HEK293 (cell line): Measurements from ENCODE around the gene SLC7A10.

Source experiments
- CTCF ChIA-PET: fragments of 350-600 bp; formaldehyde crosslinking; extraction: SDS; loops from one replicate; lab custom pipeline; 2021; ENCODE audit warnings: antibody characterized with exemption; lab: Yijun Ruan, JAX
- POLR2A ChIA-PET: fragments of 300-600 bp; formaldehyde crosslinking; extraction: SDS; loops from one replicate; lab custom pipeline; 2020; ENCODE audit warnings: antibody characterized with exemption, inconsistent platforms; lab: Yijun Ruan, JAX
- H3K27ac ChIP-seq: fragments of 200-500 bp; sonication (Bioruptor generic); 2 replicates; pipeline ENCODE4 v1.5.1; 2014; ENCODE audit warnings: low read depth, low read length, control low read depth, inconsistent platforms; ENCODE audit errors: extremely low read depth
- H3K36me3 ChIP-seq, 2 experiments: fragments of 200-500 bp in 1 of 2; sonication (Bioruptor generic) in 1 of 2; 1 replicate in 1 of 2; 2 replicates in 1 of 2; pipeline ENCODE4 v1.5.1; 2014 to 2017; ENCODE audit warnings: inconsistent platforms in 2 of 2, low read length in 2 of 2; ENCODE audit not compliant: control insufficient read depth in 2 of 2, insufficient read depth in 1 of 2
- H3K4me1 ChIP-seq: fragments of 200-500 bp; sonication (Bioruptor generic); 2 replicates; pipeline ENCODE4 v1.5.1; 2014; ENCODE audit warnings: mild to moderate bottlenecking, low read length, inconsistent platforms; ENCODE audit not compliant: control insufficient read depth, insufficient read depth
- H3K4me3 ChIP-seq: 2 replicates; pipeline ENCODE4 v1.5.1; 2011; ENCODE audit warnings: low read depth, mild to moderate bottlenecking, control low read depth, low read length, moderate library complexity
- H3K9me3 ChIP-seq: fragments of 200-500 bp; sonication (Bioruptor generic); 2 replicates; pipeline ENCODE4 v1.5.1; 2014; ENCODE audit warnings: low read depth, low read length, inconsistent platforms; ENCODE audit not compliant: control insufficient read depth, insufficient read depth
- GFI1B ChIP-seq: fragments of 450-650 bp; formaldehyde crosslinking; IDR thresholded peaks from 2 replicates; pipeline ENCODE4 v1.5.1; 2016; ENCODE audit warnings: missing biosample characterization, missing genetic modification characterization
- HOXD13 ChIP-seq: sonication (generic); formaldehyde crosslinking; IDR thresholded peaks from 2 replicates; pipeline ENCODE4 v1.8.0; 2022; ENCODE audit warnings: missing genetic modification reagents, borderline replicate concordance
- KLF9 ChIP-seq: fragments of 450-650 bp; formaldehyde crosslinking; IDR thresholded peaks from 2 replicates; pipeline ENCODE4 v1.5.1; 2016; ENCODE audit warnings: missing biosample characterization, missing genetic modification characterization, low read depth
- SP2 ChIP-seq: fragments of 450-650 bp; formaldehyde crosslinking; IDR thresholded peaks from 2 replicates; pipeline ENCODE4 v1.5.1; 2016; ENCODE audit warnings: missing biosample characterization, missing genetic modification characterization
- YY1 ChIP-seq: fragments of 450-650 bp; formaldehyde crosslinking; IDR thresholded peaks from 2 replicates; pipeline ENCODE4 v1.5.1; 2018; ENCODE audit warnings: missing biosample characterization, missing genetic modification characterization
- ZFHX2 ChIP-seq: fragments of 450-650 bp; formaldehyde crosslinking; conservative IDR thresholded peaks from 2 replicates; pipeline ENCODE4 v1.5.1; 2016; ENCODE audit warnings: missing biosample characterization, missing genetic modification characterization
- ZFP69B ChIP-seq: fragments of 450-650 bp; formaldehyde crosslinking; IDR thresholded peaks from 2 replicates; pipeline ENCODE4 v1.5.1; 2016; ENCODE audit warnings: missing biosample characterization, missing genetic modification characterization
- ZIC2 ChIP-seq: fragments of 450-650 bp; formaldehyde crosslinking; IDR thresholded peaks from 2 replicates; pipeline ENCODE4 v1.5.1; 2016; ENCODE audit warnings: missing biosample characterization, missing genetic modification characterization
- ZNF112 ChIP-seq: fragments of 450-650 bp; formaldehyde crosslinking; IDR thresholded peaks from 2 replicates; pipeline ENCODE4 v1.5.0; 2017; ENCODE audit warnings: missing biosample characterization, missing genetic modification characterization
- ZNF146 ChIP-seq: fragments of 450-650 bp; formaldehyde crosslinking; IDR thresholded peaks from 2 replicates; pipeline ENCODE4 v1.5.1; 2016; ENCODE audit warnings: missing biosample characterization, missing genetic modification characterization
- ZNF169 ChIP-seq: fragments of 450-650 bp; formaldehyde crosslinking; IDR thresholded peaks from 2 replicates; pipeline ENCODE4 v1.5.1; 2016; ENCODE audit warnings: missing biosample characterization, missing genetic modification characterization
- ZNF2 ChIP-seq: fragments of 450-650 bp; formaldehyde crosslinking; IDR thresholded peaks from 2 replicates; pipeline ENCODE4 v1.5.1; 2016; ENCODE audit warnings: missing biosample characterization, missing genetic modification characterization
- ZNF24 ChIP-seq: fragments of 450-650 bp; formaldehyde crosslinking; IDR thresholded peaks from 2 replicates; pipeline ENCODE4 v1.5.1; 2016; ENCODE audit warnings: missing biosample characterization, missing genetic modification characterization
- ZNF311 ChIP-seq: fragments of 450-650 bp; formaldehyde crosslinking; IDR thresholded peaks from 2 replicates; pipeline ENCODE4 v1.5.1; 2017; ENCODE audit warnings: missing biosample characterization, missing genetic modification characterization, borderline replicate concordance
- ZNF514 ChIP-seq: fragments of 450-650 bp; formaldehyde crosslinking; IDR thresholded peaks from 2 replicates; pipeline ENCODE4 v1.5.1; 2016; ENCODE audit warnings: missing biosample characterization, missing genetic modification characterization
- ZNF629 ChIP-seq: fragments of 450-650 bp; formaldehyde crosslinking; IDR thresholded peaks from 2 replicates; pipeline ENCODE4 v1.5.1; 2017; ENCODE audit warnings: missing biosample characterization, missing genetic modification characterization
- ZNF654 ChIP-seq: fragments of 450-650 bp; formaldehyde crosslinking; IDR thresholded peaks from 2 replicates; pipeline ENCODE4 v1.5.1; 2016; ENCODE audit warnings: low read depth, missing biosample characterization, missing genetic modification characterization
- ZNF76 ChIP-seq: fragments of 450-650 bp; formaldehyde crosslinking; IDR thresholded peaks from 2 replicates; pipeline ENCODE4; 2016; ENCODE audit warnings: low read depth, missing biosample characterization, missing genetic modification characterization, borderline replicate concordance
- ZNF830 ChIP-seq: fragments of 450-650 bp; IDR thresholded peaks from 2 replicates; pipeline ENCODE4 v1.5.0; 2018; ENCODE audit warnings: missing biosample characterization, missing genetic modification characterization, low read depth, mild to moderate bottlenecking, moderate library complexity
- TF ChIP-seq, protein P1 (sequence below): fragments of 450-650 bp; formaldehyde crosslinking; IDR thresholded peaks from 2 replicates; pipeline ENCODE4 v1.5.1; 2016; ENCODE audit warnings: missing biosample characterization, missing genetic modification characterization
- TF ChIP-seq, protein P2 (sequence below): fragments of 450-650 bp; formaldehyde crosslinking; conservative IDR thresholded peaks from 2 replicates; pipeline ENCODE4 v1.5.1; 2016; ENCODE audit warnings: low read depth, missing biosample characterization, missing genetic modification characterization
- TF ChIP-seq, protein P3 (sequence below): fragments of 450-650 bp; formaldehyde crosslinking; conservative IDR thresholded peaks from 2 replicates; pipeline ENCODE4 v1.5.1; 2016; ENCODE audit warnings: low read depth, missing biosample characterization, missing genetic modification characterization
- TF ChIP-seq, protein P4 (sequence below): fragments of 450-650 bp; formaldehyde crosslinking; IDR thresholded peaks from 2 replicates; pipeline ENCODE4 v1.5.1; 2016; ENCODE audit warnings: missing biosample characterization, missing genetic modification characterization
- TF ChIP-seq, protein P5 (sequence below): fragments of 450-650 bp; formaldehyde crosslinking; IDR thresholded peaks from 2 replicates; pipeline ENCODE4 v1.5.1; 2017; ENCODE audit warnings: missing biosample characterization, mild to moderate bottlenecking, missing genetic modification characterization, moderate library complexity

Gene SLC7A10

DNA sequence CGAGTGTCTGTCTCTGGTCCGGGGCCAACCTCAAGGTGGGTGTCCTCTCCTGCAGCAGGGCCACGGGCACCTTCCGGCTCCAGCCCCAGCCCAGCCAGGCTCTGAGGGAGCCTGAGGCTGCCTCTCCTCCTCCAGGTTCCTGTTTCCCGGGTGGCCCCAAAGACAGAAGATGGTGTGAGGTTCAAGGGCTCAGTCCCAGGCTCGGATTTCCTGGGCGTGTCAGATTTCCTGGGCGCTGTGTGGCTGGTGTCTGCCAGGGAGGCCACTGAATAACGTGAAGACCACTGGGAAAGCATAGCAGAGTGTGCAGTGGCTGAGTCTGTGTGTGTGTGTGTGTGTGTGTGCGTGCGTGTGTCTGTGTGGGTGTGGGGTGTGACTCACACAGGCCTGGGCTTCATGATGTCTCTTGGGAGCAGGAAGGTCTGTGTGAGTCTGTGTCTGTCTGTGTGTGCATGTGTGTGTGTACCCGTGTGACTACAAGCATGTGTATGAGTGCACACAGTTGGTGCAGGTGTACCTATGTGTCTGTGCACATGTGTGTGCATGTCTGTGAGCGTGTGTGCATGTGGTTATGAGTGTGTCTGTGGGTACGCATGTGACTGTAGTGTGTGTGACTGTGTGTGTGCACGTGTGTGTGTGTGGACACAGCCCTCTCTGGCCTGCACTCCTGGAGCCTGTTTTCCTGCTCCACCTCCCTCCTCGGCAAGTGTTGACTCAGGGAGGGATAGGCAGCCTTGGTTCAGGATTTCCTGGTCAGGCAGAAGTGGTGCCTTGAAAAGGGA lies 48.4 kb upstream of the SLC7A10 start:
- POLR2A ChIA-PET: no interaction called here
- peak overlapping the region; percentile 17; the same call in 1 of the 2 replicates for H3K27ac ChIP-seq
- CTCF ChIA-PET: no interaction called here
- peak; percentile 96 for TF ChIP-seq ZNF2 (tag by site-specific recombination)
- no peak for TF ChIP-seq GFI1B
- TF ChIP-seq ZNF24 (tag by site-specific recombination): peak; percentile 90; the same call in 1 of the 2 replicates
- peak; percentile 97 for TF ChIP-seq KLF9
- TF ChIP-seq ZFHX2 (tag by site-specific recombination): peak; percentile 100
- no peak for TF ChIP-seq YY1 (tag by site-specific recombination)
- peak; percentile 63 for TF ChIP-seq ZIC2 (tag by site-specific recombination)
- peak; percentile 95 for TF ChIP-seq ZFP69B (tag by site-specific recombination)
- TF ChIP-seq ZNF629 (tag by site-specific recombination): peak; percentile 78
- no peak for TF ChIP-seq ZNF830 (tag by site-specific recombination)
- TF ChIP-seq ZNF169 (tag by site-specific recombination): peak; percentile 80
- TF ChIP-seq ZNF311 (tag by site-specific recombination): peak; percentile 47; the same call in 1 of the 2 replicates
- peak; percentile 94 for TF ChIP-seq ZNF514 (tag by site-specific recombination)
- TF ChIP-seq, protein P1, sequence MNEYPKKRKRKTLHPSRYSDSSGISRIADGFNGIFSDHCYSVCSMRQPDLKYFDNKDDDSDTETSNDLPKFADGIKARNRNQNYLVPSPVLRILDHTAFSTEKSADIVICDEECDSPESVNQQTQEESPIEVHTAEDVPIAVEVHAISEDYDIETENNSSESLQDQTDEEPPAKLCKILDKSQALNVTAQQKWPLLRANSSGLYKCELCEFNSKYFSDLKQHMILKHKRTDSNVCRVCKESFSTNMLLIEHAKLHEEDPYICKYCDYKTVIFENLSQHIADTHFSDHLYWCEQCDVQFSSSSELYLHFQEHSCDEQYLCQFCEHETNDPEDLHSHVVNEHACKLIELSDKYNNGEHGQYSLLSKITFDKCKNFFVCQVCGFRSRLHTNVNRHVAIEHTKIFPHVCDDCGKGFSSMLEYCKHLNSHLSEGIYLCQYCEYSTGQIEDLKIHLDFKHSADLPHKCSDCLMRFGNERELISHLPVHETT (tag by site-specific recombination): peak; percentile 96
- TF ChIP-seq, protein P2, sequence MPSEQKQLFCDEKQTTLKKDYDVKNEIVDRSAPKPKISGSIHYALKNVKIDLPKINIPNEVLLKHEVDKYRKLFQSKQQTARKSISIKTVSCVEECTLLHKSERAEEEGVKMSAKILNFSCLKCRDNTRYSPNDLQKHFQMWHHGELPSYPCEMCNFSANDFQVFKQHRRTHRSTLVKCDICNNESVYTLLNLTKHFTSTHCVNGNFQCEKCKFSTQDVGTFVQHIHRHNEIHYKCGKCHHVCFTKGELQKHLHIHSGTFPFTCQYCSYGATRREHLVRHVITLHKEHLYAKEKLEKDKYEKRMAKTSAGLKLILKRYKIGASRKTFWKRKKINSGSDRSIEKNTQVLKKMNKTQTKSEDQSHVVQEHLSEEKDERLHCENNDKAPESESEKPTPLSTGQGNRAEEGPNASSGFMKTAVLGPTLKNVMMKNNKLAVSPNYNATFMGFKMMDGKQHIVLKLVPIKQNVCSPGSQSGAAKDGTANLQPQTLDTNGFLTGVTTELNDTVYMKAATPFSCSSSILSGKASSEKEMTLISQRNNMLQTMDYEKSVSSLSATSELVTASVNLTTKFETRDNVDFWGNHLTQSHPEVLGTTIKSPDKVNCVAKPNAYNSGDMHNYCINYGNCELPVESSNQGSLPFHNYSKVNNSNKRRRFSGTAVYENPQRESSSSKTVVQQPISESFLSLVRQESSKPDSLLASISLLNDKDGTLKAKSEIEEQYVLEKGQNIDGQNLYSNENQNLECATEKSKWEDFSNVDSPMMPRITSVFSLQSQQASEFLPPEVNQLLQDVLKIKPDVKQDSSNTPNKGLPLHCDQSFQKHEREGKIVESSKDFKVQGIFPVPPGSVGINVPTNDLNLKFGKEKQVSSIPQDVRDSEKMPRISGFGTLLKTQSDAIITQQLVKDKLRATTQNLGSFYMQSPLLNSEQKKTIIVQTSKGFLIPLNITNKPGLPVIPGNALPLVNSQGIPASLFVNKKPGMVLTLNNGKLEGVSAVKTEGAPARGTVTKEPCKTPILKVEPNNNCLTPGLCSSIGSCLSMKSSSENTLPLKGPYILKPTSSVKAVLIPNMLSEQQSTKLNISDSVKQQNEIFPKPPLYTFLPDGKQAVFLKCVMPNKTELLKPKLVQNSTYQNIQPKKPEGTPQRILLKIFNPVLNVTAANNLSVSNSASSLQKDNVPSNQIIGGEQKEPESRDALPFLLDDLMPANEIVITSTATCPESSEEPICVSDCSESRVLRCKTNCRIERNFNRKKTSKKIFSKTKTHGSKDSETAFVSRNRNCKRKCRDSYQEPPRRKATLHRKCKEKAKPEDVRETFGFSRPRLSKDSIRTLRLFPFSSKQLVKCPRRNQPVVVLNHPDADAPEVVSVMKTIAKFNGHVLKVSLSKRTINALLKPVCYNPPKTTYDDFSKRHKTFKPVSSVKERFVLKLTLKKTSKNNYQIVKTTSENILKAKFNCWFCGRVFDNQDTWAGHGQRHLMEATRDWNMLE (tag by site-specific recombination): no peak
- TF ChIP-seq HOXD13 (CRISPR knock-in tag): no peak
- no peak for TF ChIP-seq ZNF654 (tag by site-specific recombination)
- TF ChIP-seq, protein P3, sequence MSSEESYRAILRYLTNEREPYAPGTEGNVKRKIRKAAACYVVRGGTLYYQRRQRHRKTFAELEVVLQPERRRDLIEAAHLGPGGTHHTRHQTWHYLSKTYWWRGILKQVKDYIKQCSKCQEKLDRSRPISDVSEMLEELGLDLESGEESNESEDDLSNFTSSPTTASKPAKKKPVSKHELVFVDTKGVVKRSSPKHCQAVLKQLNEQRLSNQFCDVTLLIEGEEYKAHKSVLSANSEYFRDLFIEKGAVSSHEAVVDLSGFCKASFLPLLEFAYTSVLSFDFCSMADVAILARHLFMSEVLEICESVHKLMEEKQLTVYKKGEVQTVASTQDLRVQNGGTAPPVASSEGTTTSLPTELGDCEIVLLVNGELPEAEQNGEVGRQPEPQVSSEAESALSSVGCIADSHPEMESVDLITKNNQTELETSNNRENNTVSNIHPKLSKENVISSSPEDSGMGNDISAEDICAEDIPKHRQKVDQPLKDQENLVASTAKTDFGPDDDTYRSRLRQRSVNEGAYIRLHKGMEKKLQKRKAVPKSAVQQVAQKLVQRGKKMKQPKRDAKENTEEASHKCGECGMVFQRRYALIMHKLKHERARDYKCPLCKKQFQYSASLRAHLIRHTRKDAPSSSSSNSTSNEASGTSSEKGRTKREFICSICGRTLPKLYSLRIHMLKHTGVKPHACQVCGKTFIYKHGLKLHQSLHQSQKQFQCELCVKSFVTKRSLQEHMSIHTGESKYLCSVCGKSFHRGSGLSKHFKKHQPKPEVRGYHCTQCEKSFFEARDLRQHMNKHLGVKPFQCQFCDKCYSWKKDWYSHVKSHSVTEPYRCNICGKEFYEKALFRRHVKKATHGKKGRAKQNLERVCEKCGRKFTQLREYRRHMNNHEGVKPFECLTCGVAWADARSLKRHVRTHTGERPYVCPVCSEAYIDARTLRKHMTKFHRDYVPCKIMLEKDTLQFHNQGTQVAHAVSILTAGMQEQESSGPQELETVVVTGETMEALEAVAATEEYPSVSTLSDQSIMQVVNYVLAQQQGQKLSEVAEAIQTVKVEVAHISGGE: no peak
- peak; percentile 72 for TF ChIP-seq ZNF146
- TF ChIP-seq SP2 (tag by site-specific recombination): no peak
- TF ChIP-seq, protein P4, sequence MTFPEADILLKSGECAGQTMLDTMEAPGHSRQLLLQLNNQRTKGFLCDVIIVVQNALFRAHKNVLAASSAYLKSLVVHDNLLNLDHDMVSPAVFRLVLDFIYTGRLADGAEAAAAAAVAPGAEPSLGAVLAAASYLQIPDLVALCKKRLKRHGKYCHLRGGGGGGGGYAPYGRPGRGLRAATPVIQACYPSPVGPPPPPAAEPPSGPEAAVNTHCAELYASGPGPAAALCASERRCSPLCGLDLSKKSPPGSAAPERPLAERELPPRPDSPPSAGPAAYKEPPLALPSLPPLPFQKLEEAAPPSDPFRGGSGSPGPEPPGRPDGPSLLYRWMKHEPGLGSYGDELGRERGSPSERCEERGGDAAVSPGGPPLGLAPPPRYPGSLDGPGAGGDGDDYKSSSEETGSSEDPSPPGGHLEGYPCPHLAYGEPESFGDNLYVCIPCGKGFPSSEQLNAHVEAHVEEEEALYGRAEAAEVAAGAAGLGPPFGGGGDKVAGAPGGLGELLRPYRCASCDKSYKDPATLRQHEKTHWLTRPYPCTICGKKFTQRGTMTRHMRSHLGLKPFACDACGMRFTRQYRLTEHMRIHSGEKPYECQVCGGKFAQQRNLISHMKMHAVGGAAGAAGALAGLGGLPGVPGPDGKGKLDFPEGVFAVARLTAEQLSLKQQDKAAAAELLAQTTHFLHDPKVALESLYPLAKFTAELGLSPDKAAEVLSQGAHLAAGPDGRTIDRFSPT (tag by site-specific recombination): peak; percentile 98
- peak; percentile 87 for TF ChIP-seq ZNF76 (tag by site-specific recombination)
- TF ChIP-seq, protein P5, sequence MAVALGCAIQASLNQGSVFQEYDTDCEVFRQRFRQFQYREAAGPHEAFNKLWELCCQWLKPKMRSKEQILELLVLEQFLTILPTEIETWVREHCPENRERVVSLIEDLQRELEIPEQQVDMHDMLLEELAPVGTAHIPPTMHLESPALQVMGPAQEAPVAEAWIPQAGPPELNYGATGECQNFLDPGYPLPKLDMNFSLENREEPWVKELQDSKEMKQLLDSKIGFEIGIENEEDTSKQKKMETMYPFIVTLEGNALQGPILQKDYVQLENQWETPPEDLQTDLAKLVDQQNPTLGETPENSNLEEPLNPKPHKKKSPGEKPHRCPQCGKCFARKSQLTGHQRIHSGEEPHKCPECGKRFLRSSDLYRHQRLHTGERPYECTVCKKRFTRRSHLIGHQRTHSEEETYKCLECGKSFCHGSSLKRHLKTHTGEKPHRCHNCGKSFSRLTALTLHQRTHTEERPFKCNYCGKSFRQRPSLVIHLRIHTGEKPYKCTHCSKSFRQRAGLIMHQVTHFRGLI: peak; percentile 31; the same call in 1 of the 2 replicates
- peak; percentile 55; the same call in 1 of the 2 replicates for TF ChIP-seq ZNF112 (tag by site-specific recombination)

More for the DNA sequence above, 48.4 kb upstream of the SLC7A10 start:
- Histone ChIP-seq H3K4me1 (peaks cover 14% of the 10 kb centered on the region), H3K4me3 (no peak overlapping the region), H3K9me3 (no peaks in the 10 kb centered on the region), H3K36me3 (no peaks in the 10 kb centered on the region)
